ENCODE measurements around the gene TMPRSS11F. TPM values are rescaled to one million over a fixed set of nuclear protein-coding genes. Genes with fewer than 3 reads are reported as not detected.
"Not testable (repeated sequence)": the region's sequence is repeated elsewhere in the genome, so short reads cannot be mapped to it uniquely, and the experiment has no call there.

Gene TMPRSS11F
- total RNA-seq, 1 experiment from 2014 or later: not detected

DNA sequence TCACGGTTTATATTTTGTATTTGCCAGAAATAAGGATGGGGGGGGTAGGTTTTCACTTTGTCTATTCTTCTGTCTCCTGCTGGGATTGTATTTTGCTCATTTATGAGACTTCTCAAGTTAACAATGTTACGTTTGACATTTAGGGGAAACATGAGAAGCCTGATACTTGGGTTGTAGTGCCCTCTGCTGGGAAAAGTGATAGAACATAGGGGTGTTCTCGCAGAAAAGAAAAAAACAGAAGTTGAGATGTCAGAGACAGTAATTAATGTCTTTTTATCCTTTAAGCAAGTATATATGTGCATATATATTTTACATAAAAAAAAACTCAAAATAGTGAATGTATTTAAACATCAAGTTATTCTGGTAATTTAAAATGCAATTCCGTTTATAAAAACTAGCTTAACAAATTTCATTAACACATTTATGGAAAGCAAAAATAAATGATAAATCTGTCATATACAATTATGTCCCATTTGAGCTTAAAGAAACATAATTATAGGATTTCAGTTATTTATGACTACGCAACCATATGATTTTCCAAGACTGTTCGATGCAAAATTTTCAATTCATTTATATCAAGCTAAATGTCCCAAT is 46.0 kb upstream of the TMPRSS11F start:
- H2BK5ac ChIP-seq (ENCODE audit: insufficient read length, low read length): no peak overlapping the region
- H3K9ac ChIP-seq (ENCODE audit: extremely low read depth, insufficient read length, low read length): no peak overlapping the region
- H3K27ac ChIP-seq (ENCODE audit: insufficient read length, low read depth, low read length): no peak overlapping the region
- no peak overlapping the region for H3K14ac ChIP-seq (ENCODE audit: insufficient read depth, low read length)
- no CpG with 5 or more reads among the region's 6 CpGs for WGBS (ENCODE audit: extremely low coverage, insufficient read length, low lambda C conversion rate)
- no peak overlapping the region for H2BK20ac ChIP-seq (ENCODE audit: low read depth, low read length, poor library complexity, severe bottlenecking)
- no peak overlapping the region for H2BK120ac ChIP-seq (ENCODE audit: low read depth, low read length, poor library complexity, severe bottlenecking)
- H4K20me1 ChIP-seq (ENCODE audit: control insufficient read depth, insufficient read depth, insufficient read length): no peaks in the 10 kb centered on the region
- Mint-ChIP-seq H3K9me3 (peaks cover 27 to 31% of the 10 kb centered on the region in 2 experiments), H3K4me3 (no peak overlapping the region), H3K27me3 (ENCODE audit: low read depth) (no peaks in the 10 kb centered on the region), H3K4me1 (no peaks in the 10 kb centered on the region), H3K27ac (no peak overlapping the region), H3K36me3 (ENCODE audit: insufficient read depth in 1 of 3, low read depth in 3 of 3) (peaks cover 13 to 26% (median 20%) of the 10 kb centered on the region in 3 experiments)
- DNase-seq: peak; percentile 28
- H3K4me1 ChIP-seq (ENCODE audit: insufficient read depth, low read length): no peaks in the 10 kb centered on the region
- no peak overlapping the region for H3K4ac ChIP-seq (ENCODE audit: low read depth, low read length)
- no peaks in the 10 kb centered on the region for H3K79me2 ChIP-seq (ENCODE audit: insufficient read depth, low read length)
- H4K91ac ChIP-seq (ENCODE audit: insufficient read length, low read depth, low read length): no peak overlapping the region
- H3K4me2 ChIP-seq (ENCODE audit: insufficient read depth, insufficient read length, low read length): no peak overlapping the region
- H4K5ac ChIP-seq (ENCODE audit: insufficient read length, low read depth, low read length): no peak overlapping the region
- peaks cover 8% of the 10 kb centered on the region for H3K9me3 ChIP-seq (ENCODE audit: control insufficient read depth, low read depth, low read length)
- no peak overlapping the region for H2BK12ac ChIP-seq (ENCODE audit: insufficient read length, low read depth, low read length)
- H3K23ac ChIP-seq (ENCODE audit: insufficient read length, low read depth, low read length): no peak overlapping the region
- no peaks in the 10 kb centered on the region for H3K27me3 ChIP-seq (ENCODE audit: insufficient read depth, low read length)
- H4K8ac ChIP-seq (replicated peaks; ENCODE audit: insufficient read length, low read depth, low read length): no peak overlapping the region
- H2AFZ ChIP-seq (ENCODE audit: low read length): no peak overlapping the region
- H3K79me1 ChIP-seq (ENCODE audit: insufficient read depth, low read depth, low read length, poor library complexity, severe bottlenecking): no peaks in the 10 kb centered on the region
- TF ChIP-seq, protein P1, sequence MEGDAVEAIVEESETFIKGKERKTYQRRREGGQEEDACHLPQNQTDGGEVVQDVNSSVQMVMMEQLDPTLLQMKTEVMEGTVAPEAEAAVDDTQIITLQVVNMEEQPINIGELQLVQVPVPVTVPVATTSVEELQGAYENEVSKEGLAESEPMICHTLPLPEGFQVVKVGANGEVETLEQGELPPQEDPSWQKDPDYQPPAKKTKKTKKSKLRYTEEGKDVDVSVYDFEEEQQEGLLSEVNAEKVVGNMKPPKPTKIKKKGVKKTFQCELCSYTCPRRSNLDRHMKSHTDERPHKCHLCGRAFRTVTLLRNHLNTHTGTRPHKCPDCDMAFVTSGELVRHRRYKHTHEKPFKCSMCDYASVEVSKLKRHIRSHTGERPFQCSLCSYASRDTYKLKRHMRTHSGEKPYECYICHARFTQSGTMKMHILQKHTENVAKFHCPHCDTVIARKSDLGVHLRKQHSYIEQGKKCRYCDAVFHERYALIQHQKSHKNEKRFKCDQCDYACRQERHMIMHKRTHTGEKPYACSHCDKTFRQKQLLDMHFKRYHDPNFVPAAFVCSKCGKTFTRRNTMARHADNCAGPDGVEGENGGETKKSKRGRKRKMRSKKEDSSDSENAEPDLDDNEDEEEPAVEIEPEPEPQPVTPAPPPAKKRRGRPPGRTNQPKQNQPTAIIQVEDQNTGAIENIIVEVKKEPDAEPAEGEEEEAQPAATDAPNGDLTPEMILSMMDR (conservative IDR thresholded peaks at IDR 0.05): peak; percentile 86
- no peak overlapping the region for H3K56ac ChIP-seq (ENCODE audit: insufficient read length, low read depth, low read length)
- no peaks in the 10 kb centered on the region for H3K23me2 ChIP-seq (ENCODE audit: insufficient read length, low read depth, low read length, poor library complexity, severe bottlenecking)
- no peak overlapping the region for H3K18ac ChIP-seq (ENCODE audit: insufficient read length, low read depth, low read length)
- no peak overlapping the region for H3T11ph ChIP-seq (ENCODE audit: low read length)
- no peak overlapping the region for H2BK15ac ChIP-seq (ENCODE audit: low read depth, low read length)
- H2AK5ac ChIP-seq (ENCODE audit: insufficient read length, low read length): no peak overlapping the region

DNA sequence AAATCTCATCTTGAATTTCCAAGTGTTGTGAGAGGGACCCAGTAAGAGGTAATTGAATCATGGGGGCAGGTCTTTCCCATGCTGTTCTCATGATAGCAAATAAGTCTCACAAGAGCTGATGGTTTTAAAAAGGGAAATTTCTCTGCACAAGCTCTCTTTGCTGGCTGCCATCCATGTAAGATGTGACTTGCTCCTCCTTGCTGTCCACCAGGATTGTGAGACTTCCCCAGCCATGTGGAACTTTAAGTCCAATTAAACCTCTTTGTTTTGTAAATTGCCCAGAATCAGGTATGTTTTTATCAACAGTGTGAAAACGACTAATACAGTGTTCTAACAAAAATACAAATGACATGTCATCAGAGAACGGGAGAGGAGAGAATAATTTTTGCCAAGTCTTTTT is 44.7 kb upstream of the TMPRSS11F start:
- H3K27ac Mint-ChIP-seq; H2BK5ac ChIP-seq (ENCODE audit: insufficient read length, low read length); H3K23me2 ChIP-seq (ENCODE audit: insufficient read length, low read depth, low read length, poor library complexity, severe bottlenecking); H3K4me3 Mint-ChIP-seq; H3T11ph ChIP-seq (ENCODE audit: low read length); H2BK20ac ChIP-seq (ENCODE audit: low read depth, low read length, poor library complexity, severe bottlenecking); H4K20me1 ChIP-seq (ENCODE audit: control insufficient read depth, insufficient read depth, insufficient read length); H4K5ac ChIP-seq (ENCODE audit: insufficient read length, low read depth, low read length); H3K27ac ChIP-seq (ENCODE audit: insufficient read length, low read depth, low read length); H4K91ac ChIP-seq (ENCODE audit: insufficient read length, low read depth, low read length); H2BK15ac ChIP-seq (ENCODE audit: low read depth, low read length); H3K4ac ChIP-seq (ENCODE audit: low read depth, low read length); H3K4me1 Mint-ChIP-seq; H3K23ac ChIP-seq (ENCODE audit: insufficient read length, low read depth, low read length); H2BK12ac ChIP-seq (ENCODE audit: insufficient read length, low read depth, low read length); H3K9ac ChIP-seq (ENCODE audit: extremely low read depth, insufficient read length, low read length); H3K9me3 ChIP-seq (ENCODE audit: control insufficient read depth, low read depth, low read length); H3K27me3 ChIP-seq (ENCODE audit: insufficient read depth, low read length); H2BK120ac ChIP-seq (ENCODE audit: low read depth, low read length, poor library complexity, severe bottlenecking); H4K8ac ChIP-seq (replicated peaks; ENCODE audit: insufficient read length, low read depth, low read length); H3K56ac ChIP-seq (ENCODE audit: insufficient read length, low read depth, low read length); H3K18ac ChIP-seq (ENCODE audit: insufficient read length, low read depth, low read length); H3K79me2 ChIP-seq (ENCODE audit: insufficient read depth, low read length); H3K4me2 ChIP-seq (ENCODE audit: insufficient read depth, insufficient read length, low read length); H2AFZ ChIP-seq (ENCODE audit: low read length); H3K79me1 ChIP-seq (ENCODE audit: insufficient read depth, low read depth, low read length, poor library complexity, severe bottlenecking); H2AK5ac ChIP-seq (ENCODE audit: insufficient read length, low read length); H3K27me3 Mint-ChIP-seq (ENCODE audit: low read depth); H3K4me1 ChIP-seq (ENCODE audit: insufficient read depth, low read length); H3K14ac ChIP-seq (ENCODE audit: insufficient read depth, low read length); DNase-seq: not testable (repeated sequence)
- Mint-ChIP-seq H3K9me3 (peaks cover 27 to 31% of the 10 kb centered on the region in 2 experiments), H3K36me3 (ENCODE audit: insufficient read depth in 1 of 3, low read depth in 3 of 3) (peaks cover 13 to 26% (median 20%) of the 10 kb centered on the region in 3 experiments)
- no CpG with 5 or more reads among the region's 2 CpGs for WGBS (ENCODE audit: extremely low coverage, insufficient read length, low lambda C conversion rate)
